ENCODE measurements around the gene SGCD. TPM values are rescaled to one million over a fixed set of nuclear protein-coding genes. Genes with fewer than 3 reads are reported as not detected.

The SGCD gene
- total RNA-seq, 1 experiment from 2014 or later, result not detected

DNA sequence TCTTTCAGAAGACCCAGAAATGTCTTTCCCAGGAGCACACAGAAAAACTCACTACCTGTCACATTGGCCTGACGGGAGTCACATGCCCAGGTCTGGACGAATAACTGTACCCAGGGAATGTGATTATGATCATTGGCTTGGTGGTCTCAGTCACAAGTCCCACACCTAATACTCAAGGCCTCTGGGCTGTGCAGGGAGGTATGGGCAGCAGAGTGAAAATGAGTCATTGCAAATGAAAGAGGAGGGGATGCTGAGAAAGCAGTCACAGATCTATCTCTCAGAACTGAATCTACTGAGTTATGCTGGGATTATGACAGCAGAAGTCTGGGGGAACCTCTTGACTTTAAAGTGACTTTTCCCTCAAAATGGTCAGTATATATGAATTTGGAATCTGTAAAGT is 36.9 kb downstream of the SGCD start:
- ChIA-PET CTCF (no interaction called here), POLR2A (no interaction called here)
- H3K9me3 ChIP-seq (ENCODE audit: control insufficient read depth, insufficient read depth, low read depth, low read length), result no peaks in the 10 kb centered on the region
- BruUV-seq (replicated peaks), result no TSS peak
- DNase-seq (ENCODE audit: low read depth, low spot score), result no peak
- TF ChIP-seq SIN3A (IDR thresholded peaks at IDR 0.05; ENCODE audit: borderline replicate concordance, insufficient read depth, low read depth, low read length) (no peak), POLR2AphosphoS5 (IDR thresholded peaks at IDR 0.05; ENCODE audit: low read depth, low read length) (no peak), TCF7L2 (IDR thresholded peaks at IDR 0.05; ENCODE audit: low read depth, low read length) (no peak)
- TF ChIP-seq, protein P1, sequence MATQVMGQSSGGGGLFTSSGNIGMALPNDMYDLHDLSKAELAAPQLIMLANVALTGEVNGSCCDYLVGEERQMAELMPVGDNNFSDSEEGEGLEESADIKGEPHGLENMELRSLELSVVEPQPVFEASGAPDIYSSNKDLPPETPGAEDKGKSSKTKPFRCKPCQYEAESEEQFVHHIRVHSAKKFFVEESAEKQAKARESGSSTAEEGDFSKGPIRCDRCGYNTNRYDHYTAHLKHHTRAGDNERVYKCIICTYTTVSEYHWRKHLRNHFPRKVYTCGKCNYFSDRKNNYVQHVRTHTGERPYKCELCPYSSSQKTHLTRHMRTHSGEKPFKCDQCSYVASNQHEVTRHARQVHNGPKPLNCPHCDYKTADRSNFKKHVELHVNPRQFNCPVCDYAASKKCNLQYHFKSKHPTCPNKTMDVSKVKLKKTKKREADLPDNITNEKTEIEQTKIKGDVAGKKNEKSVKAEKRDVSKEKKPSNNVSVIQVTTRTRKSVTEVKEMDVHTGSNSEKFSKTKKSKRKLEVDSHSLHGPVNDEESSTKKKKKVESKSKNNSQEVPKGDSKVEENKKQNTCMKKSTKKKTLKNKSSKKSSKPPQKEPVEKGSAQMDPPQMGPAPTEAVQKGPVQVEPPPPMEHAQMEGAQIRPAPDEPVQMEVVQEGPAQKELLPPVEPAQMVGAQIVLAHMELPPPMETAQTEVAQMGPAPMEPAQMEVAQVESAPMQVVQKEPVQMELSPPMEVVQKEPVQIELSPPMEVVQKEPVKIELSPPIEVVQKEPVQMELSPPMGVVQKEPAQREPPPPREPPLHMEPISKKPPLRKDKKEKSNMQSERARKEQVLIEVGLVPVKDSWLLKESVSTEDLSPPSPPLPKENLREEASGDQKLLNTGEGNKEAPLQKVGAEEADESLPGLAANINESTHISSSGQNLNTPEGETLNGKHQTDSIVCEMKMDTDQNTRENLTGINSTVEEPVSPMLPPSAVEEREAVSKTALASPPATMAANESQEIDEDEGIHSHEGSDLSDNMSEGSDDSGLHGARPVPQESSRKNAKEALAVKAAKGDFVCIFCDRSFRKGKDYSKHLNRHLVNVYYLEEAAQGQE (IDR thresholded peaks at IDR 0.05; ENCODE audit: insufficient read depth in 1 of 2, low read depth in 2 of 2, low read length in 1 of 2), result no peak
- TF ChIP-seq, protein P2, sequence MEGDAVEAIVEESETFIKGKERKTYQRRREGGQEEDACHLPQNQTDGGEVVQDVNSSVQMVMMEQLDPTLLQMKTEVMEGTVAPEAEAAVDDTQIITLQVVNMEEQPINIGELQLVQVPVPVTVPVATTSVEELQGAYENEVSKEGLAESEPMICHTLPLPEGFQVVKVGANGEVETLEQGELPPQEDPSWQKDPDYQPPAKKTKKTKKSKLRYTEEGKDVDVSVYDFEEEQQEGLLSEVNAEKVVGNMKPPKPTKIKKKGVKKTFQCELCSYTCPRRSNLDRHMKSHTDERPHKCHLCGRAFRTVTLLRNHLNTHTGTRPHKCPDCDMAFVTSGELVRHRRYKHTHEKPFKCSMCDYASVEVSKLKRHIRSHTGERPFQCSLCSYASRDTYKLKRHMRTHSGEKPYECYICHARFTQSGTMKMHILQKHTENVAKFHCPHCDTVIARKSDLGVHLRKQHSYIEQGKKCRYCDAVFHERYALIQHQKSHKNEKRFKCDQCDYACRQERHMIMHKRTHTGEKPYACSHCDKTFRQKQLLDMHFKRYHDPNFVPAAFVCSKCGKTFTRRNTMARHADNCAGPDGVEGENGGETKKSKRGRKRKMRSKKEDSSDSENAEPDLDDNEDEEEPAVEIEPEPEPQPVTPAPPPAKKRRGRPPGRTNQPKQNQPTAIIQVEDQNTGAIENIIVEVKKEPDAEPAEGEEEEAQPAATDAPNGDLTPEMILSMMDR (IDR thresholded peaks at IDR 0.05), result no peak
- in situ Hi-C loops (cut with HindIII; ENCODE audit: low pct_unique_long_range_greater_than_20kb, low sequenced_read_pairs), result no loop called here
- ATAC-seq, result no peak
- no peak overlapping the region for H3K4me3 ChIP-seq (ENCODE audit: low read depth in 2 of 2, low read length in 2 of 2)
- no peak overlapping the region for H3K27ac ChIP-seq (ENCODE audit: low read length)
- H3K36me3 ChIP-seq (ENCODE audit: control insufficient read depth, insufficient read depth, low read length), result no peaks in the 10 kb centered on the region
- H3K27me3 ChIP-seq (ENCODE audit: control insufficient read depth, insufficient read depth, low read length), result no peaks in the 10 kb centered on the region
- no peaks in the 10 kb centered on the region for H3K4me1 ChIP-seq (ENCODE audit: control insufficient read depth, insufficient read depth, low read length)
- intact Hi-C loops (cut with micrococcal nuclease; ENCODE audit: unreplicated experiment), result no loop called here

DNA sequence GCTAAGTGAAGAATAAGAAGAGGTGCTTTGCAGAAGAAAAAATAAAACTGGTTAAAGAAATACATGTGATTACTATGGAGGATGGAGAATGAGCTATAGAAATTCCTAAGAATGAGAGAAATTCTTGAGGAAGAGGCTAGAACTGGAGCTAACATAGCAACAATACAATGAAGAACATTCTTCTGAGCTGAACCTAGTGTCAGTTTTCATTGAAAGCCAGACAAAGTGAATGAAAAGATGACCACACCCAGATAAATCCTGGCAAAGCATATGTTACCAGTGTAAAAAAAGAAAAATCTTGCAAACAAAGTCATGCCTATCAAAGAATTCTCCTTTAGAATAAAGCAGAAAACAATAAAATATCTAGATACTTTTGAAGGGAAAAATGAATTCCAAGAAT is 39.6 kb downstream of the SGCD start:
- no peaks in the 10 kb centered on the region for H3K4me1 ChIP-seq (ENCODE audit: control insufficient read depth, insufficient read depth, low read length)
- CTCF ChIA-PET, result no interaction called here
- ATAC-seq (no peak), DNase-seq (ENCODE audit: low read depth, low spot score) (no peak)
- H3K27ac ChIP-seq (ENCODE audit: low read length), result no peak overlapping the region
- no peaks in the 10 kb centered on the region for H3K36me3 ChIP-seq (ENCODE audit: control insufficient read depth, insufficient read depth, low read length)
- in situ Hi-C loops (cut with HindIII; ENCODE audit: low pct_unique_long_range_greater_than_20kb, low sequenced_read_pairs), result no loop called here
- no peaks in the 10 kb centered on the region for H3K9me3 ChIP-seq (ENCODE audit: control insufficient read depth, insufficient read depth, low read depth, low read length)
- POLR2A ChIA-PET, result no interaction called here
- intact Hi-C loops (cut with micrococcal nuclease; ENCODE audit: unreplicated experiment), result no loop called here
- no peak for TF ChIP-seq POLR2AphosphoS5 (IDR thresholded peaks at IDR 0.05; ENCODE audit: low read depth, low read length)
- TF ChIP-seq, protein P2 (IDR thresholded peaks at IDR 0.05), result no peak
- no peak for TF ChIP-seq TCF7L2 (IDR thresholded peaks at IDR 0.05; ENCODE audit: low read depth, low read length)
- TF ChIP-seq, protein P1 (IDR thresholded peaks at IDR 0.05; ENCODE audit: insufficient read depth in 1 of 2, low read depth in 2 of 2, low read length in 1 of 2), result no peak
- TF ChIP-seq SIN3A (IDR thresholded peaks at IDR 0.05; ENCODE audit: borderline replicate concordance, insufficient read depth, low read depth, low read length), result no peak
- no peaks in the 10 kb centered on the region for H3K27me3 ChIP-seq (ENCODE audit: control insufficient read depth, insufficient read depth, low read length)
- no peak overlapping the region for H3K4me3 ChIP-seq (ENCODE audit: low read depth in 2 of 2, low read length in 2 of 2)
- no TSS peak for BruUV-seq (replicated peaks)

Measured in Panc1 (cell line).